Stimulated activated CD8-positive, alpha-beta memory T cell treated with anti-CD3 and anti-CD28 coated beads, Interleukin-4, amount 100 ng/mL, for 48 hours (primary cell): ENCODE measurements around the gene FAM118B.
A peak's percentile ranks its signal among the peaks of the same experiment; 100 is the strongest.

Source experiments
- DNase-seq: peaks from one replicate; pipeline ENCODE4 v3.0.0-alpha.2; 2020

The FAM118B gene

GRCh38 chr11:126211236-126212088, at the start of gene FAM118B, which contains the start of gene RPUSD4:
TSS of gene FAM118B (plus strand) at chr11:126211782. CDS start at chr11:126235002, 23,220 bp downstream.
TSS of gene RPUSD4 (minus strand) at chr11:126211650. CDS start at chr11:126211638, 12 bp downstream.
- peak; percentile 100 for DNase-seq

GRCh38 chr11:126162306-126163030, 49.1 kb upstream of the FAM118B start:
- no peak for DNase-seq

GRCh38 chr11:126163074-126163700, 48.4 kb upstream of the FAM118B start:
- no peak for DNase-seq

GRCh38 chr11:126163779-126164178, 47.8 kb upstream of the FAM118B start:
- no peak for DNase-seq

- no peak for DNase-seq
Observed at GRCh38 chr11:126164781-126165180, 46.8 kb upstream of the FAM118B start.

GRCh38 chr11:126165311-126165720, 46.3 kb upstream of the FAM118B start:
- no peak for DNase-seq

- no peak for DNase-seq
Observed at GRCh38 chr11:126165757-126166156, 45.8 kb upstream of the FAM118B start.

- DNase-seq = no peak
Observed at GRCh38 chr11:126166413-126166812, 45.2 kb upstream of the FAM118B start.

- DNase-seq = no peak
Observed at GRCh38 chr11:126167488-126167887, 44.1 kb upstream of the FAM118B start.

GRCh38 chr11:126169291-126169690, 42.3 kb upstream of the FAM118B start:
- DNase-seq = no peak

GRCh38 chr11:126172596-126173038, 39.0 kb upstream of the FAM118B start:
- no peak for DNase-seq

GRCh38 chr11:126173257-126173656, 38.3 kb upstream of the FAM118B start:
- no peak for DNase-seq

GRCh38 chr11:126174816-126175215, 36.8 kb upstream of the FAM118B start:
- DNase-seq = no peak

GRCh38 chr11:126175393-126175792, 36.2 kb upstream of the FAM118B start:
- no peak for DNase-seq

GRCh38 chr11:126176853-126177470, 34.6 kb upstream of the FAM118B start:
- no peak for DNase-seq

- DNase-seq = no peak
Observed at GRCh38 chr11:126181939-126182730, 29.4 kb upstream of the FAM118B start.

GRCh38 chr11:126182787-126183445, 28.7 kb upstream of the FAM118B start:
- no peak for DNase-seq

GRCh38 chr11:126185259-126186024, 26.1 kb upstream of the FAM118B start:
- no peak for DNase-seq

- DNase-seq = no peak
Observed at GRCh38 chr11:126186025-126186698, 25.4 kb upstream of the FAM118B start.
